Fibroblast of skin of left biceps (primary cell): ENCODE results near the gene ME3.
"Not testable (repeated sequence)": the region's sequence is repeated elsewhere in the genome, so short reads cannot be mapped to it uniquely, and the experiment has no call there.

Experiments
- DNase-seq, 2 experiments: peaks; one replicate each; pipeline ENCODE4 v3.0.0-alpha.2; 2013; ENCODE audit warnings: low read depth in 2 of 2

Gene ME3

DNA sequence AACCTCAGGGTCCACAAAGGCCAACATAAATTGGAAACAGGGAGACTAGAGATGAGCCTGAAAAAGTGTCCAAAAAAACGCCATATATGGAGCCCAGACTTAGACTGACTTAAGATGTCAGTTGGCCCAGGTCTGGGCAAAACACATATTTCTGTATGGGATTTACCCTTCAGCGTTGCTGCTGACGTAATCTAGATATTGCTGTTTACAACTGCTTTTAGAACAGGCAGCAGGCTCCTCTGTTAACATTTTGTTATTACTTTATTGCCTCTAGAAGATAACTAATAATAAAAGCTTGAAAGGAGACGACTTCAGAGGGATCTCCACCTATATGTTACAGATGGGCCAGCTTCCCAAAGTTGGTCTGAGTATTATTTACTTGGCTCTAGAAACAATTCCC is 8.7 kb downstream of the ME3 start:
- DNase-seq, result no peak

GRCh38 chr11:86663291-86663690 is 9.1 kb downstream of the ME3 start:
- no peak for DNase-seq

DNA sequence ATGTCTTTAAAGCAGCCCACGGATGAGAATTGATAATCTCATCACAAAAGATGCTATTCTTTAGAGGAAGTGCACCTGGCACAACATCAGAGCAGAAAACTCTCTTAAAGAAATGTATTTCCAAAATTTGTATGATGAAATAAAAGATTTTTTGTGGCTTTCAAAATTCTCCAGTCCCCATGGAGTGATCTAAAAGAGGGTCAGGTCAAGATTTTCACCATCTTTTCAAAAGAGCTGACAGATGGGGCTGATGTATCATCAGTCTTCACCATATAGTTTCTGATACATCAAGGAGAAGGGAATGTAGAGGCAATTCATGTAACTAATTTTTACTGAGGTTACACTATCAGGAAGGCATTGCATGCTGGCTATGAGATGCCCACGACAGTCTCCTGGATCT is 11.7 kb downstream of the ME3 start:
- peak in 1 of 2 experiments; percentile 23 for DNase-seq

DNA sequence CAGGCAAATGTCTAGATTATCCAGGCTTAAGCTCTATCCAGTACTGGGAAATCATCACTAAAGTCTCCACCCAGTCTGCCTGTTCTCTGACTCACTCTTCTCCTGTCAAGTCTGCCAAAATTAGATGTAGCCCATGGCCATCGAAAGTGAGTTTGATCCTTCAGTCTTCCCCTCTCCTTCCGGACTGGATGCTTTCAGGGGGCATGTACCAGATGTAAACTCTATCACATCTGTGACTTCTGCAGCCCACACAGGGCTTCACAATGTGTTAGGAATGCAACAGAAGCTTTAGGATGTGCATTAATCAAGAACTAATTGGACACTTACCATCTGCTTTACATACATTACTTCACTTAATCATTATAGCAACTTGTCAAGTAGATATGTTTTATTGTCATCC is 12.3 kb downstream of the ME3 start:
- DNase-seq, result peak; percentile 98

- no peak for DNase-seq
These were observed 13.9 kb downstream of the ME3 start for GRCh38 chr11:86658534-86658933.

- DNase-seq, result not testable (repeated sequence)
These were observed 27.2 kb downstream of the ME3 start for GRCh38 chr11:86645212-86645611.

GRCh38 chr11:86644291-86644690 is 28.1 kb downstream of the ME3 start:
- DNase-seq, result no peak

DNA sequence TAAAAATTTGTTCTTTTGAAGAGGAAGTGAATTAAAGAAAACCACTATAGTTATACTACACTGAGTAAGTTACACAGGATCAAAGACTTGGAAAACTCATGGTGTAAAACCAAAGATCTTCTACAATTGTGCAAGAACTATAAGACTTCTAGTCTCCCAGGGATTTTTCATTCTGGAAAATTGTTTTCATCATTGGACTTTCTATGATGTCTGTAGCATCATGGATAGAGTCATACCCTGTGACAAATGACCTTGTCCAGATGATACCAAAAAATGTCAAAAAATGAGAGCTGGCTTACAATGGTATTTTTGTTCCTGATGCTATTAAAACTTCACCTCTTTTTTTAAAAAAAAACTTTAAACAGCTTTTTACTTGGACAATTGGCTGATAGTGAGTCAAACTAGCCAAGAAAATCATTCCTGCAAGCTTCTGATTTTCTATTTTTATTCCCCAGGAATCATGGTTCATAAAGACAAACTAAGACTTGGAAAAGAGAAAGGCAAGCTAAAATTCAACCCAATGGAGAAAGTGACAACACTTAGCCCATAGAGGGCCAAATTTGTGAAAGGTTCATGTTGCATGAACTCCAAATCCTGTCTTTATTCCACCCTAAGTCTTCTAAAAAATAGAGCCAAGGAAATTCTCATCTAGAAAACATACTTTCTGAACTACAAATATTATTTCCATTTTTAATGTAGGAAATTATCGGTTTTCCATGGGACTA is 30.7 kb downstream of the ME3 start:
- no peak for DNase-seq

- no peak for DNase-seq
These were observed 33.3 kb downstream of the ME3 start for GRCh38 chr11:86639137-86639536.

- DNase-seq, result no peak
These were observed 33.7 kb downstream of the ME3 start for GRCh38 chr11:86638673-86639072.

DNA sequence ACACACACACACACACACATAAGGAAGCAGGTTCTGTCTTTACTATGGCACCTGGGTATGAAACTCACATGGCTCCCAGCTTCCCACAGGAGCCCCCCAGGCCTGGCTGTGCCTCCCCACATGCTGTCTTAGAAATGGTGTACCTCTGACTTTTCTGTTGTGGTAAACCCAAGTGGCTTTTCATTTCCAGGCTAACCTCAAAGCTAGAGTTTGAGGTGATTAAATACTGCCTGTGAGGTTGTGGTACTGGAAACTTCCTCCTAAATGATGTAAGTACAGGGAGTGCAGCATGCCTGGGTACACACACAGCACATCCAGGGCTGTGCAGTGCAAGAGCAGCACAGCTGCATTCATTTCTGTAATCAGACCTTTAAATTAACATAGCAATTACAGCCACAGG is 34.4 kb downstream of the ME3 start:
- no peak for DNase-seq

GRCh38 chr11:86636275-86636674 is 36.1 kb downstream of the ME3 start:
- no peak for DNase-seq

DNA sequence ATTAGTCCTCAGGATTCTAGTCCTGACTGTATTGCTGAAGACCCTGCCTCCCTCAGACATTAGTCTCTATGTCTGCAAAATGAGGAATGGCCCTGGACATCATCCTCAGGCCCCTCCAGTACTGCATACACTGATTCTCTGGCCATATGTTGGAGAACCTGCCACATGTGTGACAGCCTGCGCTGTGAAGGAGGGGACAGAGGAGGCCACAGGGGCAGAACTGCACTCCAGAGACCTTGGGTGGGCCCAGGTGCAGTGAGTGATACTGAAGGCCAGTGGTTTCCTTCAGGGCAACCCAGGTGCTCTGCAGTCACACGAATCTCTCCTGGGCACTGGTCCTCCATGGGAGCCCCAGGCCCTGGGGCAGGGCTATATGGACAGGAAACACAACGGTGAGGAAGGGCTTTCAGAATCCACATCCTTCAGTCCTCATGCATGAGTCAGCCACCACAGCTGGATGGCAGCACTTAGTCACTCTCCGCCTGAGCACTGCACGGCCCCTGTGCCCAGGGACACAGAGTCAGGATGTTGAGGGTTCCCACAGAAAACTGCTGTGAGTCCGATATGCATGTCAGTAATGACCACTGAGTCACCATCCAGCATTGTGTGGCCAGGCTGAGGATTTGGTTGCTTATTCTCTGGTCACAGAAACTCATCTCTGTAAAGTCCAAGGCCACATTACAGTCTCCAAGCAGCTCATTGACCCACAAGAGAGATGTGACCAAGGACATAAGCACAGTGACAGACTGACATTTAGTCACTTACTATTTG is 39.7 kb downstream of the ME3 start:
- DNase-seq, result peak; percentile 56 to 58

DNA sequence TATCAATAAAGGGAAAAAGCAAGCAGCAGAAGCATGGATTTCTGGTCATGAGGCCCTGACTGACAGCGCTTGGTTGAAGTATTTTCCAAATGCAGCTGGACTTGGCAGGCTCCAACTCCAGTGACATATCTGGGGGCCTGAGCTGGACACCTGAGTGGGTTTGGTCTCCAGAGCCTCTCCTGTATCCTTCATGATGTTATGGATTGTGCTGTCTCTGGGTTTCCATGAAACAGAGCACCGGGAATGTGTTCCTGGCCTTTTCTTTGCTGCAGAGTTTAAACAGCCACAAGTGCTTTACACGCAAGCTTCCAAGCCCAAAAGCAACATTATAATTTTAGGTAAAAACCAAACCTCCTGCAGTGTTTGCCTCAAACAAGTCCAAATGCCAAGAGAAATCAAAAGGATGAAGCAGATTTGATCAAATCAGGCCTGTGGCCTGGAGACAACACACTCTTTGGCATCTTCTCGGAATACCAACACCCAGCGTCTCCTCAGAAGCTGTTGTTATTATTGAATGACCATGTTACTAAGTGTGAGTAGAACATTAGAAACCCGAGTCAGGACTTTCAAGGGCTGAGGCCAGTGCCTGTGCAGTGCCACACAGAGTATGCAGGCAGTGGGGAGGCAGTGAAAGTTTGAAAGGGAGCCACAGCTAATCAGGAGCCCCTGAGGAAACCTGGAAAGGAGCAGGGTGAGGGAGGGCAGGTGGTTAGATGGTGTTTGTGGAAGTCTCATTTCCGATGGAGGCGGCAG is 42.0 kb downstream of the ME3 start:
- no peak for DNase-seq

DNA sequence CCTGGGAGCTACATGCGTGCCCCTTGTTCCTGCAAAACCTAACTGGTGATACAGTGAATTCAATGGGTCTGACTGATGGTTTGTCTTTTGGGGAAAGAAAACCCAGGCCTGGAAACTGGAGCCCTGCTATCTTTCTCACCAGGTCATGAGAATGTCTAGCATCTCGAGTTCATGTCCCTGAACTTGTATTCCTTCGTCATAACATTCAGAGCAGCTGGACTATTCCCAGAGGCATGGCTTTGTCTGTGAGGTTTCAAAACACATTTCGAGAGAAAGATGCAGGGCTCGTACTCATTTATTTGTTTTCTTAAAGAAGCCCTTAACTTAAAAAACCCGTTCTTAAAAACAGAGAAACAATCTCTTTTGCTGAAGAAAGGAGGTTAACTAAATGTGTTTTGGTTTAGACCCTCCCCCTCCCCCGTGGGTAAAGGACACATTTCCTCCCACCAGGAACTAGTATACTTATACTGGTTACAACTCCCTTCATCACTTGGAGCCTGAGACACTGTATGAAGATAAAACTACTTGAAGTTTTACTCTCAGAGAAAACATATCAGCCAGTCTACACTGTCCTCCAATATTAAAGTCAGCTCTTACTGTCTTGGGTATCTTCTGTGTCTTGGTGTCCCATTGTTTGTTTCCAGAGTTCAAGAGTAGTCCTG is 43.2 kb downstream of the ME3 start:
- DNase-seq, result no peak

DNA sequence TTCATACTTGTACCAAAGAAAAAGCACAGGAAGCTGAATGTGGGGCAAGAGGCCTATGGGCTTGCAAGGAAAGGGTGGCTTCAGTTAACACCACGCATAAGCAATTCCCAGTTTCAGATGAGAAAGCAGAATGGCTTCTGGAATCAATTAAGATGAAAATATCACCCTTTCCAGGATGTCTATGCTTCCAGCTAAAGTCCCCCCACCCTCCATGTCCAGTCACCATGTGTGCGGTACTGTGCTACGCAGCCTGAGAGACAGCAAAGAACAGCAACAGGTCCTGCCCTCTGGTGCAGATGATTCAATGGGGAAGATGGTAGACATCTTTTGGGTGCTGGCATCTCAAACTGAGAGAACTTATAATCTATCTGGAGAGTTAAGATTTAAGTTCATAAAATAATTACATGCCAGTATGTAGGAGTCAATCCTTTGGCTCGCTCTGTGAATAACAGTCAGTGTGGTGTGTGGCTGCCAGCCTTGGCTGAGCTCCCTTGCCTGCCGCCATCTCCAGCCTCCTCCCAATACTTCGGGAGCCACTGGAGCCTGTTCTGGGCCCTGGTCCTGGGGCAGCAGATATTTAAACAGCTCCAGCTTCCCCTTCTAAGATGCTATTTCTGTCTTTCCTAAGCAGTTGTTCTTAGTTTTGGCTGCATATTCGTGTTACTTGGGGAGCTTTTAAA is 44.5 kb downstream of the ME3 start:
- DNase-seq, result peak; percentile 31 to 38

DNA sequence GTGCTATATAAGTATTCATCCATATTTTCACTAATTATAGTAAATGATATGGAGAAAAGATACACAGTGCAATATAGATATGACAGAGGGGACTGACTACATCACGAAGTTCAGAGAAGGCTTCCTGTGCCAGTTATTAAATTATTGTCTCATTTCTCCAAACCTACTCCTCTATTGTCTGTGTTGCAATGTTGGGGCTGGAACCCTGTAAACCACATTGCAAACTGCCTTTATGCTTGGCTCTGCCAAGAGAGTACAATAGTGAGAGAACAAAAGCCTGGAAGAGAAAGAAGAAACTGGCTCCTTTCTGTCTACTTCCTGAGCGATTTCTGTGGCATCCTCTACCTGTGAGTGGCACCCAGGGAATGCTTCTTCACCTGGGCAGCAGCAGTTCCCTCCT is 46.4 kb downstream of the ME3 start:
- DNase-seq, result no peak

DNA sequence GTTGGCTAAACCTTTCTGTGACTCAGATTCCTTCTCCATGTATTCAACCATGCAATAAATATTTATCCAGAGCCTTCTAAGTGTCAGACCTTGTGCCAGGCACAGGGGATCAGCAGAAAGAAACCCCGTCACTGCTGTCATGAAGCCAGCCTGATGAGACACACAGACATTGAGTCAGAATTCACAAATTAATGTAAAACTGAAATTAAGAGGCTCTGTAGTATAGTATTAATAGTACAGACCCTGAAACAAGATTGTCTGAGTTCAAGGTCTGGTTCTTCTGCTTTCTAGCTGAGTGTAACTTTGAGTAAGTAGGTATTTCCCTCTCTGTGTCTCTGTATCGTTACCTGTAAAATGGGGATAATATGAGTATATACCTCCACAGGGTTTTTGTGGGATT is 46.9 kb downstream of the ME3 start:
- DNase-seq, result no peak

DNA sequence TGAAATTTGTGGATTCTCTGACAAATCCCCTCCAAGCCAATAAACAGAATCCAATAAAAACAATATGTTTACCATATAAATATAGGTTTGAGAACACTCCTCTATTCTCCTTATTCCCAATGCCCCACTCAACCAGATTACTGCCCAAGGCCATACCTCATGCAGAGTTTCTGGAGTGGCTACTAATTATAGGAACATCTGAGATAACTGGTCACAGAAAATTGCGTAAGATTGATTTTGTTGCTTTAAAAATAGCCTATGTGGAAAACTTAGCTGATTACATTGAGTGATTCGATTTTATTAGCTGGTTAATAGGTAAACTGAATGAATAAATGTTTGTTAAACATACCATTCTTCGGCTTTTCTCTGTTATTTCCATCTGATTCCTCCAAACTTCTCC is 48.0 kb downstream of the ME3 start:
- no peak for DNase-seq

- DNase-seq, result no peak
These were observed 48.7 kb downstream of the ME3 start for GRCh38 chr11:86623736-86624135.

- no peak for DNase-seq
These were observed 49.3 kb downstream of the ME3 start for GRCh38 chr11:86623041-86623621.
